Measurements from ENCODE around the gene TBC1D25.
"Not testable (repeated sequence)": the region's sequence is repeated elsewhere in the genome, so short reads cannot be mapped to it uniquely, and the experiment has no call there.

The TBC1D25 gene

GRCh38 chrX:48532161-48532560, 7.4 kb upstream of the TBC1D25 start:
- peaks cover 20% of the 10 kb centered on the region for H3K4me1 ChIP-seq (ENCODE audit: control insufficient read depth, insufficient read depth, low read length, unreplicated experiment)
- H3K27ac ChIP-seq (ENCODE audit: low read depth, low read length), result peak overlapping the region; percentile 92
- no peaks in the 10 kb centered on the region for H3K27me3 ChIP-seq (ENCODE audit: insufficient read depth, low read length)
- peak overlapping the region; percentile 25; the same call in 1 of the 2 replicates for H3K4me3 ChIP-seq (ENCODE audit: low read depth, low read length)
- H3K79me2 ChIP-seq (ENCODE audit: control insufficient read depth, insufficient read depth, low read length, unreplicated experiment), result no peaks in the 10 kb centered on the region
- no peaks in the 10 kb centered on the region for H3K36me3 ChIP-seq (ENCODE audit: insufficient read depth, low read length)
- H2AFZ ChIP-seq (ENCODE audit: low read length, unreplicated experiment), result peak overlapping the region; percentile 32

- H3K36me3 ChIP-seq (ENCODE audit: insufficient read depth, low read length), result no peaks in the 10 kb centered on the region
- peaks cover 20% of the 10 kb centered on the region for H3K4me1 ChIP-seq (ENCODE audit: control insufficient read depth, insufficient read depth, low read length, unreplicated experiment)
- no peak overlapping the region for H3K4me3 ChIP-seq (ENCODE audit: low read depth, low read length)
- no peak overlapping the region for H2AFZ ChIP-seq (ENCODE audit: low read length, unreplicated experiment)
- no peaks in the 10 kb centered on the region for H3K27me3 ChIP-seq (ENCODE audit: insufficient read depth, low read length)
- no peaks in the 10 kb centered on the region for H3K79me2 ChIP-seq (ENCODE audit: control insufficient read depth, insufficient read depth, low read length, unreplicated experiment)
- no peak overlapping the region for H3K27ac ChIP-seq (ENCODE audit: low read depth, low read length)
These were observed 6.3 kb upstream of the TBC1D25 start for GRCh38 chrX:48533165-48533564.

- Histone ChIP-seq H3K4me3 (ENCODE audit: low read depth, low read length) (peak overlapping the region; percentile 90), H2AFZ (ENCODE audit: low read length, unreplicated experiment) (no peak overlapping the region)
These were observed 721 bp upstream of the TBC1D25 start for GRCh38 chrX:48538641-48539344.

GRCh38 chrX:48540028-48540375, 488 bp downstream of the TBC1D25 start:
- peak overlapping the region; percentile 90 for H3K4me3 ChIP-seq (ENCODE audit: low read depth, low read length)
- no peaks in the 10 kb centered on the region for H3K36me3 ChIP-seq (ENCODE audit: insufficient read depth, low read length)
- H3K4me1 ChIP-seq (ENCODE audit: control insufficient read depth, insufficient read depth, low read length, unreplicated experiment), result peaks cover 9% of the 10 kb centered on the region
- H3K27ac ChIP-seq (ENCODE audit: low read depth, low read length), result peak overlapping the region; percentile 62; the same call in 1 of the 2 replicates
- no peak overlapping the region for H2AFZ ChIP-seq (ENCODE audit: low read length, unreplicated experiment)
- H3K27me3 ChIP-seq (ENCODE audit: insufficient read depth, low read length), result no peaks in the 10 kb centered on the region
- H3K79me2 ChIP-seq (ENCODE audit: control insufficient read depth, insufficient read depth, low read length, unreplicated experiment), result peaks cover 15% of the 10 kb centered on the region

More at GRCh38 chrX:48538641-48539344, 721 bp upstream of the TBC1D25 start:
- Histone ChIP-seq H3K27me3 (ENCODE audit: insufficient read depth, low read length) (no peaks in the 10 kb centered on the region), H3K36me3 (ENCODE audit: insufficient read depth, low read length) (no peaks in the 10 kb centered on the region), H3K79me2 (ENCODE audit: control insufficient read depth, insufficient read depth, low read length, unreplicated experiment) (peaks cover 15% of the 10 kb centered on the region), H3K27ac (ENCODE audit: low read depth, low read length) (peak overlapping the region; percentile 47; the same call in 1 of the 2 replicates), H3K4me1 (ENCODE audit: control insufficient read depth, insufficient read depth, low read length, unreplicated experiment) (peaks cover 9% of the 10 kb centered on the region)

- H3K4me1 ChIP-seq (ENCODE audit: control insufficient read depth, insufficient read depth, low read length, unreplicated experiment), result peaks cover 9% of the 10 kb centered on the region
- H3K4me3 ChIP-seq (ENCODE audit: low read depth, low read length), result peak overlapping the region; percentile 90
- H3K27me3 ChIP-seq (ENCODE audit: insufficient read depth, low read length), result no peaks in the 10 kb centered on the region
- H3K27ac ChIP-seq (ENCODE audit: low read depth, low read length), result peak overlapping the region; percentile 62; the same call in 1 of the 2 replicates
- 0 out of 2 replicates have a peak, but pooled peaks cover 1% of the 10 kb centered on the region for H3K36me3 ChIP-seq (ENCODE audit: insufficient read depth, low read length)
- no peak overlapping the region for H2AFZ ChIP-seq (ENCODE audit: low read length, unreplicated experiment)
- peaks cover 15% of the 10 kb centered on the region for H3K79me2 ChIP-seq (ENCODE audit: control insufficient read depth, insufficient read depth, low read length, unreplicated experiment)
These were observed 966 bp downstream of the TBC1D25 start for GRCh38 chrX:48540480-48540879.

- Histone ChIP-seq H3K27ac (ENCODE audit: low read depth, low read length) (no peak overlapping the region), H3K79me2 (ENCODE audit: control insufficient read depth, insufficient read depth, low read length, unreplicated experiment) (peaks cover 15% of the 10 kb centered on the region), H3K4me1 (ENCODE audit: control insufficient read depth, insufficient read depth, low read length, unreplicated experiment) (peaks cover 9% of the 10 kb centered on the region), H3K27me3 (ENCODE audit: insufficient read depth, low read length) (no peaks in the 10 kb centered on the region), H3K4me3 (ENCODE audit: low read depth, low read length) (0 out of 2 replicates have a peak overlapping the region, but pooled peaks have one; percentile 90), H2AFZ (ENCODE audit: low read length, unreplicated experiment) (no peak overlapping the region), H3K36me3 (ENCODE audit: insufficient read depth, low read length) (0 out of 2 replicates have a peak, but pooled peaks cover 4% of the 10 kb centered on the region)
These were observed 1.8 kb downstream of the TBC1D25 start for GRCh38 chrX:48541140-48541814.

- Histone ChIP-seq H2AFZ (ENCODE audit: low read length, unreplicated experiment) (no peak overlapping the region), H3K27me3 (ENCODE audit: insufficient read depth, low read length) (no peaks in the 10 kb centered on the region), H3K4me3 (ENCODE audit: low read depth, low read length) (no peak overlapping the region), H3K4me1 (ENCODE audit: control insufficient read depth, insufficient read depth, low read length, unreplicated experiment) (peaks cover 3% of the 10 kb centered on the region), H3K27ac (ENCODE audit: low read depth, low read length) (no peak overlapping the region), H3K36me3 (ENCODE audit: insufficient read depth, low read length) (0 out of 2 replicates have a peak, but pooled peaks cover 4% of the 10 kb centered on the region), H3K79me2 (ENCODE audit: control insufficient read depth, insufficient read depth, low read length, unreplicated experiment) (no peaks in the 10 kb centered on the region)
These were observed 9.4 kb downstream of the TBC1D25 start for GRCh38 chrX:48548871-48549270.

- H3K27ac ChIP-seq (ENCODE audit: low read depth, low read length); H2AFZ ChIP-seq (ENCODE audit: low read length, unreplicated experiment); H3K27me3 ChIP-seq (ENCODE audit: insufficient read depth, low read length); H3K4me1 ChIP-seq (ENCODE audit: control insufficient read depth, insufficient read depth, low read length, unreplicated experiment); H3K79me2 ChIP-seq (ENCODE audit: control insufficient read depth, insufficient read depth, low read length, unreplicated experiment); H3K4me3 ChIP-seq (ENCODE audit: low read depth, low read length); H3K36me3 ChIP-seq (ENCODE audit: insufficient read depth, low read length): not testable (repeated sequence)
These were observed 16.3 kb downstream of the TBC1D25 start for GRCh38 chrX:48555731-48556325.

GRCh38 chrX:48558271-48558670, 18.8 kb downstream of the TBC1D25 start:
- Histone ChIP-seq H3K27ac (ENCODE audit: low read depth, low read length) (peak overlapping the region; percentile 85), H3K79me2 (ENCODE audit: control insufficient read depth, insufficient read depth, low read length, unreplicated experiment) (peaks cover 3% of the 10 kb centered on the region), H3K4me3 (ENCODE audit: low read depth, low read length) (no peak overlapping the region), H2AFZ (ENCODE audit: low read length, unreplicated experiment) (no peak overlapping the region), H3K36me3 (ENCODE audit: insufficient read depth, low read length) (no peaks in the 10 kb centered on the region), H3K4me1 (ENCODE audit: control insufficient read depth, insufficient read depth, low read length, unreplicated experiment) (peaks cover 10% of the 10 kb centered on the region), H3K27me3 (ENCODE audit: insufficient read depth, low read length) (no peaks in the 10 kb centered on the region)

GRCh38 chrX:48559636-48560035, 20.1 kb downstream of the TBC1D25 start:
- H3K36me3 ChIP-seq (ENCODE audit: insufficient read depth, low read length), result no peaks in the 10 kb centered on the region
- no peak overlapping the region for H2AFZ ChIP-seq (ENCODE audit: low read length, unreplicated experiment)
- no peak overlapping the region for H3K4me3 ChIP-seq (ENCODE audit: low read depth, low read length)
- H3K4me1 ChIP-seq (ENCODE audit: control insufficient read depth, insufficient read depth, low read length, unreplicated experiment), result peaks cover 10% of the 10 kb centered on the region
- no peak overlapping the region for H3K27ac ChIP-seq (ENCODE audit: low read depth, low read length)
- peaks cover 3% of the 10 kb centered on the region for H3K79me2 ChIP-seq (ENCODE audit: control insufficient read depth, insufficient read depth, low read length, unreplicated experiment)
- no peaks in the 10 kb centered on the region for H3K27me3 ChIP-seq (ENCODE audit: insufficient read depth, low read length)

All from ACC112 (cell line).